ENCODE measurements around the gene ABCG2. TPM values are rescaled to one million over a fixed set of nuclear protein-coding genes. Genes with fewer than 3 reads are reported as not detected.

ABCG2 gene
- total RNA-seq, 2 donors from 2014 or later: 1.0 to 2.9 TPM

- no peaks in the 10 kb centered on the region for H3K36me3 ChIP-seq
- TF ChIP-seq CTCF (IDR thresholded peaks at IDR 0.05): no peak
- H3K9me3 ChIP-seq: no peaks in the 10 kb centered on the region
- H3K27ac ChIP-seq: no peak overlapping the region
- no peaks in the 10 kb centered on the region for H3K27me3 ChIP-seq
- H3K4me1 ChIP-seq: no peaks in the 10 kb centered on the region
- no peak overlapping the region for H3K4me3 ChIP-seq
- DNase-seq (ENCODE audit: low spot score): no peak
Observed at GRCh38 chr4:88179261-88179660, 20.8 kb upstream of the ABCG2 start.

GRCh38 chr4:88178626-88179231, 20.3 kb upstream of the ABCG2 start:
- TF ChIP-seq CTCF (IDR thresholded peaks at IDR 0.05): no peak
- Histone ChIP-seq H3K4me3 (no peak overlapping the region), H3K4me1 (no peaks in the 10 kb centered on the region), H3K9me3 (no peaks in the 10 kb centered on the region), H3K27me3 (no peaks in the 10 kb centered on the region), H3K27ac (no peak overlapping the region), H3K36me3 (no peaks in the 10 kb centered on the region)
- DNase-seq (ENCODE audit: low spot score): no peak

- DNase-seq (ENCODE audit: low spot score): no peak
Observed at GRCh38 chr4:88177983-88178625, 19.7 kb upstream of the ABCG2 start.

GRCh38 chr4:88172987-88173386, 14.5 kb upstream of the ABCG2 start:
- no peak for DNase-seq (ENCODE audit: low spot score)
- Histone ChIP-seq H3K9me3 (no peaks in the 10 kb centered on the region), H3K36me3 (no peaks in the 10 kb centered on the region), H3K27me3 (no peaks in the 10 kb centered on the region), H3K4me1 (no peaks in the 10 kb centered on the region), H3K27ac (no peak overlapping the region), H3K4me3 (no peak overlapping the region)
- TF ChIP-seq CTCF (IDR thresholded peaks at IDR 0.05): no peak

More at GRCh38 chr4:88177983-88178625, 19.7 kb upstream of the ABCG2 start:
- Histone ChIP-seq H3K27me3 (no peaks in the 10 kb centered on the region), H3K27ac (no peak overlapping the region), H3K36me3 (no peaks in the 10 kb centered on the region), H3K4me1 (no peaks in the 10 kb centered on the region), H3K9me3 (no peaks in the 10 kb centered on the region), H3K4me3 (no peak overlapping the region)
- no peak for TF ChIP-seq CTCF (IDR thresholded peaks at IDR 0.05)

GRCh38 chr4:88171206-88171605, 12.8 kb upstream of the ABCG2 start:
- H3K9me3 ChIP-seq: no peaks in the 10 kb centered on the region
- H3K36me3 ChIP-seq: no peaks in the 10 kb centered on the region
- H3K4me1 ChIP-seq: no peaks in the 10 kb centered on the region
- H3K27ac ChIP-seq: no peak overlapping the region
- no peaks in the 10 kb centered on the region for H3K27me3 ChIP-seq
- no peak for TF ChIP-seq CTCF (IDR thresholded peaks at IDR 0.05)
- H3K4me3 ChIP-seq: no peak overlapping the region
- DNase-seq (ENCODE audit: low spot score): no peak

GRCh38 chr4:88169298-88169697, 10.9 kb upstream of the ABCG2 start:
- no peak for TF ChIP-seq CTCF (IDR thresholded peaks at IDR 0.05)
- H3K9me3 ChIP-seq: no peaks in the 10 kb centered on the region
- no peaks in the 10 kb centered on the region for H3K4me1 ChIP-seq
- no peak overlapping the region for H3K27ac ChIP-seq
- no peaks in the 10 kb centered on the region for H3K27me3 ChIP-seq
- H3K36me3 ChIP-seq: no peaks in the 10 kb centered on the region
- H3K4me3 ChIP-seq: no peak overlapping the region
- no peak for DNase-seq (ENCODE audit: low spot score)

All from right atrium auricular region (tissue), 2 donors.